Neuronal stem cell (in vitro differentiated cells): ENCODE data around the gene PLXNA4.

ENCODE experiments used
- DNase-seq: peaks from one replicate; pipeline ENCODE4 v3.0.0-alpha.2; 2013; ENCODE audit warnings: low spot score
- H2AFZ ChIP-seq: one replicate; pipeline ENCODE4 v1.6.1; 2013; ENCODE audit warnings: mild to moderate bottlenecking, low read length, inconsistent platforms
- H2AK5ac ChIP-seq: 2 replicates; pipeline ENCODE4 v1.6.1; 2013; ENCODE audit warnings: low read depth, mild to moderate bottlenecking, inconsistent platforms, low read length, moderate library complexity, mixed read lengths
- H2BK120ac ChIP-seq: 2 replicates; pipeline ENCODE4 v1.6.1; 2013; ENCODE audit warnings: low read depth, mild to moderate bottlenecking, inconsistent platforms, low read length, moderate library complexity, mixed read lengths
- H2BK12ac ChIP-seq: one replicate; pipeline ENCODE4 v1.6.1; 2013; ENCODE audit warnings: low read length, inconsistent platforms
- H2BK15ac ChIP-seq: 2 replicates; pipeline ENCODE4 v1.6.1; 2013; ENCODE audit warnings: mild to moderate bottlenecking, low read length, inconsistent platforms, mixed read lengths
- H2BK5ac ChIP-seq: one replicate; pipeline ENCODE4 v1.6.1; 2013; ENCODE audit warnings: inconsistent platforms, mild to moderate bottlenecking, low read length, moderate library complexity
- H3K14ac ChIP-seq: one replicate; pipeline ENCODE4 v1.6.1; 2013; ENCODE audit warnings: low read length, inconsistent platforms
- H3K18ac ChIP-seq: 2 replicates; pipeline ENCODE4 v1.6.1; 2013; ENCODE audit warnings: low read length, inconsistent platforms
- H3K23ac ChIP-seq: 2 replicates; pipeline ENCODE4 v1.6.1; 2013; ENCODE audit warnings: low read depth, mild to moderate bottlenecking, mixed read lengths, low read length, inconsistent platforms; ENCODE audit not compliant: poor library complexity
- H3K27ac ChIP-seq: replicated peaks from 3 replicates; pipeline ENCODE4 v1.5.1; 2013; ENCODE audit warnings: low read length, inconsistent platforms
- H3K27me3 ChIP-seq, 3 experiments: 2 replicates each; pipeline ENCODE4 v1.6.1; 2013; ENCODE audit warnings: low read length in 3 of 3, mild to moderate bottlenecking in 2 of 3, inconsistent platforms in 1 of 3, low read depth in 1 of 3, mixed read lengths in 1 of 3, moderate library complexity in 1 of 3; ENCODE audit not compliant: control insufficient read depth in 3 of 3, insufficient read depth in 3 of 3
- H3K36me3 ChIP-seq, 2 donors: replicated peaks in 1 of 2; 2 replicates each; pipeline ENCODE4 v1.6.1; 2013; ENCODE audit warnings: low read length in 2 of 2; ENCODE audit not compliant: control insufficient read depth in 2 of 2, insufficient read depth in 2 of 2
- H3K4ac ChIP-seq: 2 replicates; pipeline ENCODE4 v1.6.1; 2013; ENCODE audit warnings: inconsistent platforms, mild to moderate bottlenecking, low read length, moderate library complexity
- H3K4me1 ChIP-seq, 2 donors: 1 replicate in 1 of 2; 2 replicates in 1 of 2; pipeline ENCODE4 v1.6.1; 2013; ENCODE audit warnings: low read length in 2 of 2, low read depth in 1 of 2; ENCODE audit not compliant: control insufficient read depth in 2 of 2, insufficient read depth in 1 of 2
- H3K4me2 ChIP-seq: one replicate; pipeline ENCODE4 v1.6.1; 2013; ENCODE audit warnings: mild to moderate bottlenecking, low read length, inconsistent platforms; ENCODE audit not compliant: insufficient read depth, poor library complexity, severe bottlenecking
- H3K4me3 ChIP-seq, 2 donors: 2 replicates each; pipeline ENCODE4 v1.5.1; 2013; ENCODE audit warnings: low read length in 2 of 2, mild to moderate bottlenecking in 2 of 2, inconsistent platforms in 1 of 2, moderate library complexity in 1 of 2
- H3K79me1 ChIP-seq: one replicate; pipeline ENCODE4 v1.6.1; 2013; ENCODE audit warnings: low read depth, mild to moderate bottlenecking, inconsistent platforms, low read length, moderate library complexity
- H3K9ac ChIP-seq: one replicate; pipeline ENCODE4 v1.6.1; 2013; ENCODE audit warnings: mild to moderate bottlenecking, low read depth, low read length, inconsistent platforms; ENCODE audit not compliant: poor library complexity
- H3K9me3 ChIP-seq, 2 donors: replicated peaks in 1 of 2; 2 replicates each; pipeline versions ENCODE3 to v1.6.1; 2013; ENCODE audit warnings: low read length in 2 of 2, mild to moderate bottlenecking in 2 of 2, inconsistent platforms in 1 of 2, low read depth in 1 of 2, mixed read lengths in 1 of 2, moderate library complexity in 1 of 2; ENCODE audit not compliant: control insufficient read depth in 2 of 2, insufficient read depth in 1 of 2
- H4K8ac ChIP-seq: one replicate; pipeline ENCODE4 v1.6.1; 2013; ENCODE audit warnings: low read depth, mild to moderate bottlenecking, inconsistent platforms, low read length, moderate library complexity
- H4K91ac ChIP-seq: one replicate; pipeline ENCODE4 v1.6.1; 2013; ENCODE audit warnings: low read length, low read depth, mild to moderate bottlenecking, inconsistent platforms; ENCODE audit not compliant: poor library complexity
- WGBS, 2 donors: extraction: QIAGEN DNeasy Blood & Tissue Kit; methylation state at CpG; one replicate each; pipeline ENCODE4 v1.1.7; 2013; ENCODE audit warnings: missing lambda C conversion rate in 2 of 2, mixed read lengths in 1 of 2; ENCODE audit not compliant: insufficient read length in 2 of 2, insufficient replicate concordance in 1 of 2; ENCODE audit errors: extremely low coverage in 2 of 2; 5-methylcytosine and 5-hydroxymethylcytosine counted together

PLXNA4 gene

GRCh38 chr7:132551439-132551838, 24.8 kb downstream of the PLXNA4 start:
- H2BK5ac ChIP-seq = no peak overlapping the region
- no peak overlapping the region for H4K8ac ChIP-seq
- H3K36me3 ChIP-seq = no peaks in the 10 kb centered on the region
- H3K14ac ChIP-seq = no peak overlapping the region
- H3K4ac ChIP-seq = no peak overlapping the region
- no peak overlapping the region for H3K9ac ChIP-seq
- no peak overlapping the region for H2BK120ac ChIP-seq
- no peak overlapping the region for H2BK12ac ChIP-seq
- no peak overlapping the region for H3K27ac ChIP-seq
- no peaks in the 10 kb centered on the region for H3K27me3 ChIP-seq
- H3K23ac ChIP-seq = no peak overlapping the region
- H4K91ac ChIP-seq = no peak overlapping the region
- no peak overlapping the region for H3K4me3 ChIP-seq
- DNase-seq = no peak
- no peak overlapping the region for H3K4me2 ChIP-seq
- H3K18ac ChIP-seq = no peak overlapping the region
- WGBS, 2 donors = 100% methylated on average over 1 of the region's 6 CpGs; no CpG with 5 or more reads in 1 of the 2 donors
- peaks cover 2 to 7% of the 10 kb centered on the region in 2 donors for H3K9me3 ChIP-seq
- H3K4me1 ChIP-seq = peaks cover 0 to 13% of the 10 kb centered on the region in 2 donors
- no peak overlapping the region for H2AFZ ChIP-seq
- H3K79me1 ChIP-seq = no peaks in the 10 kb centered on the region
- no peak overlapping the region for H2AK5ac ChIP-seq
- no peak overlapping the region for H2BK15ac ChIP-seq

- Histone ChIP-seq H2AFZ (no peak overlapping the region), H3K23ac (no peak overlapping the region), H4K91ac (no peak overlapping the region), H3K4me3 (no peak overlapping the region), H2AK5ac (no peak overlapping the region), H3K9ac (no peak overlapping the region), H4K8ac (no peak overlapping the region), H3K27me3 (no peaks in the 10 kb centered on the region), H2BK12ac (no peak overlapping the region), H2BK5ac (no peak overlapping the region), H3K14ac (no peak overlapping the region), H3K27ac (peak overlapping the region; percentile 48), H2BK15ac (no peak overlapping the region), H3K36me3 (no peaks in the 10 kb centered on the region), H3K18ac (no peak overlapping the region), H3K79me1 (no peaks in the 10 kb centered on the region), H2BK120ac (no peak overlapping the region), H3K4ac (no peak overlapping the region), H3K4me1 (peaks cover 0 to 22% of the 10 kb centered on the region in 2 donors), H3K9me3 (peaks cover 2 to 7% of the 10 kb centered on the region in 2 donors), H3K4me2 (no peak overlapping the region)
- no peak for DNase-seq
- WGBS, 2 donors = no CpG with 5 or more reads among the region's 4 CpGs
Observed at GRCh38 chr7:132548489-132549078, 27.7 kb downstream of the PLXNA4 start.

- H3K4ac ChIP-seq = no peak overlapping the region
- H3K36me3 ChIP-seq = no peaks in the 10 kb centered on the region
- H2AK5ac ChIP-seq = no peak overlapping the region
- H3K79me1 ChIP-seq = no peaks in the 10 kb centered on the region
- H4K91ac ChIP-seq = no peak overlapping the region
- H2AFZ ChIP-seq = no peak overlapping the region
- H2BK5ac ChIP-seq = no peak overlapping the region
- no peak overlapping the region for H2BK12ac ChIP-seq
- no peak overlapping the region for H3K4me3 ChIP-seq
- peak; percentile 31 for DNase-seq
- no peak overlapping the region for H3K4me2 ChIP-seq
- H2BK120ac ChIP-seq = no peak overlapping the region
- H3K14ac ChIP-seq = no peak overlapping the region
- peak overlapping the region; percentile 48 for H3K27ac ChIP-seq
- H3K4me1 ChIP-seq = peaks cover 0 to 22% of the 10 kb centered on the region in 2 donors
- no peak overlapping the region for H4K8ac ChIP-seq
- H3K27me3 ChIP-seq = no peaks in the 10 kb centered on the region
- no peak overlapping the region for H3K23ac ChIP-seq
- H3K9ac ChIP-seq = no peak overlapping the region
- no peak overlapping the region for H2BK15ac ChIP-seq
- peaks cover 2 to 7% of the 10 kb centered on the region in 2 donors for H3K9me3 ChIP-seq
- H3K18ac ChIP-seq = peak overlapping the region; percentile 1
- WGBS, 2 donors = no CpG with 5 or more reads among the region's 6 CpGs
Observed at GRCh38 chr7:132547821-132548220, 28.4 kb downstream of the PLXNA4 start.

GRCh38 chr7:132546366-132547127, 29.7 kb downstream of the PLXNA4 start:
- WGBS, 2 donors = no CpG with 5 or more reads among the region's 1 CpG
- Histone ChIP-seq H3K27me3 (no peaks in the 10 kb centered on the region), H3K27ac (no peak overlapping the region), H3K36me3 (no peaks in the 10 kb centered on the region), H4K8ac (no peak overlapping the region), H2BK5ac (no peak overlapping the region), H2BK120ac (no peak overlapping the region), H3K9me3 (peaks cover 2 to 7% of the 10 kb centered on the region in 2 donors), H3K79me1 (no peaks in the 10 kb centered on the region), H3K14ac (no peak overlapping the region), H2BK15ac (no peak overlapping the region), H2BK12ac (no peak overlapping the region), H3K23ac (no peak overlapping the region), H3K9ac (no peak overlapping the region), H3K18ac (no peak overlapping the region), H4K91ac (no peak overlapping the region), H3K4me3 (no peak overlapping the region), H3K4me1 (peaks cover 0 to 20% of the 10 kb centered on the region in 2 donors), H2AK5ac (no peak overlapping the region), H3K4me2 (no peak overlapping the region), H2AFZ (no peak overlapping the region), H3K4ac (no peak overlapping the region)
- DNase-seq = no peak
